GM19397 (cell line): ENCODE results near the gene TCERG1L.
"Not testable (repeated sequence)": the region's sequence is repeated elsewhere in the genome, so short reads cannot be mapped to it uniquely, and the experiment has no call there.

Experiments
- ATAC-seq: cut with Tn5 transposase; IDR thresholded peaks from one replicate; pipeline ENCODE4 v1.9.1; 2021; ENCODE audit warnings: mild to moderate bottlenecking, moderate library complexity; ENCODE audit not compliant: unreplicated experiment

The TCERG1L gene

GRCh38 chr10:131111471-131112080 lies 199.9 kb downstream of the TCERG1L start:
- ATAC-seq = no peak

GRCh38 chr10:131111007-131111406 lies 200.5 kb downstream of the TCERG1L start:
- ATAC-seq = no peak

- ATAC-seq = no peak
Observed at GRCh38 chr10:131110241-131110783, 201.2 kb downstream of the TCERG1L start.

- ATAC-seq = no peak
Observed at GRCh38 chr10:131109726-131110125, 201.8 kb downstream of the TCERG1L start.

GRCh38 chr10:131109291-131109690 lies 202.2 kb downstream of the TCERG1L start:
- no peak for ATAC-seq

- no peak for ATAC-seq
Observed at GRCh38 chr10:131107970-131108369, 203.6 kb downstream of the TCERG1L start.

GRCh38 chr10:131102676-131103075 lies 208.8 kb downstream of the TCERG1L start:
- no peak for ATAC-seq

- no peak for ATAC-seq
Observed at GRCh38 chr10:131102147-131102546, 209.4 kb downstream of the TCERG1L start.

- ATAC-seq = not testable (repeated sequence)
Observed at GRCh38 chr10:131100418-131101410, 210.8 kb downstream of the TCERG1L start.

GRCh38 chr10:131099028-131099726 lies 212.3 kb downstream of the TCERG1L start:
- no peak for ATAC-seq

- ATAC-seq = no peak
Observed at GRCh38 chr10:131098416-131098952, 213.0 kb downstream of the TCERG1L start.

GRCh38 chr10:131096031-131096430 lies 215.5 kb downstream of the TCERG1L start:
- no peak for ATAC-seq

GRCh38 chr10:131095313-131095580 lies 216.3 kb downstream of the TCERG1L start:
- no peak for ATAC-seq

- ATAC-seq = no peak
Observed at GRCh38 chr10:131094527-131095312, 216.8 kb downstream of the TCERG1L start.

GRCh38 chr10:131093795-131094366 lies 217.6 kb downstream of the TCERG1L start:
- ATAC-seq = no peak

GRCh38 chr10:131093346-131093745 lies 218.2 kb downstream of the TCERG1L start:
- no peak for ATAC-seq

GRCh38 chr10:131092876-131093275 lies 218.6 kb downstream of the TCERG1L start:
- no peak for ATAC-seq

GRCh38 chr10:131092386-131092785 lies 219.1 kb downstream of the TCERG1L start:
- ATAC-seq = no peak

GRCh38 chr10:131091682-131092081 lies 219.8 kb downstream of the TCERG1L start:
- no peak for ATAC-seq
